ENCODE results near the gene LRRC56.

LRRC56 gene

DNA sequence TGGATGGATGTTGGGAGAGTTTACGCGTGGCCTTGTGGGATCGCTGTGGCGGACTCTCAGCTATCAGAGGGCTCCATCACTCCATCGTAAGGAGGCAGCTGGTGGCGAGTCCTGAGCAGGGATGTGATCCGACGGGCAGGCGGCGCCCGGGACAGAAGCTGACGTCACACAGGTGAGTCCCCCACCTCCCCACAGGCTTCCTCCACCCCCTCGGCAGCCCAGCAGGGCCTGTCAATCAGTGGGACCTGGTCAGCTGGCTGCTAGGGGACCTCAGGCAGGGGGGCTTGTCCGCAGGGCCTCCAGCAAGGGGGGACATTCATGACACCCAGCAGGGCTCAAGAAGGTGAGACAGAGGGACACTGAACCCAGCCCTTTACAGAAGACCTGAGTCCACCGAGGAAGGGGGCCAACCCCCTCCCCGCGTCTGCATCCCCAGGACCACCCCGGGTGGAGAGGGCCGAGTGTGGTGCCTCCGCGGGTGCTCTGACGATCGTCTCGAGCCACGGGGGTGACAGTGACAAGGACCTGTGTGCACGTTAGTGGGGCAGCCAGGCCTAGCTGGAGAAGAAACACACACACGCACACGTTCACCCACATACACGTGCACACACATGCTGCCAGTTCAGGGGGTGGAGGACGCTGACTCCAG lies 9.0 kb upstream of the LRRC56 start:
- FAIRE-seq: no peak

DNA sequence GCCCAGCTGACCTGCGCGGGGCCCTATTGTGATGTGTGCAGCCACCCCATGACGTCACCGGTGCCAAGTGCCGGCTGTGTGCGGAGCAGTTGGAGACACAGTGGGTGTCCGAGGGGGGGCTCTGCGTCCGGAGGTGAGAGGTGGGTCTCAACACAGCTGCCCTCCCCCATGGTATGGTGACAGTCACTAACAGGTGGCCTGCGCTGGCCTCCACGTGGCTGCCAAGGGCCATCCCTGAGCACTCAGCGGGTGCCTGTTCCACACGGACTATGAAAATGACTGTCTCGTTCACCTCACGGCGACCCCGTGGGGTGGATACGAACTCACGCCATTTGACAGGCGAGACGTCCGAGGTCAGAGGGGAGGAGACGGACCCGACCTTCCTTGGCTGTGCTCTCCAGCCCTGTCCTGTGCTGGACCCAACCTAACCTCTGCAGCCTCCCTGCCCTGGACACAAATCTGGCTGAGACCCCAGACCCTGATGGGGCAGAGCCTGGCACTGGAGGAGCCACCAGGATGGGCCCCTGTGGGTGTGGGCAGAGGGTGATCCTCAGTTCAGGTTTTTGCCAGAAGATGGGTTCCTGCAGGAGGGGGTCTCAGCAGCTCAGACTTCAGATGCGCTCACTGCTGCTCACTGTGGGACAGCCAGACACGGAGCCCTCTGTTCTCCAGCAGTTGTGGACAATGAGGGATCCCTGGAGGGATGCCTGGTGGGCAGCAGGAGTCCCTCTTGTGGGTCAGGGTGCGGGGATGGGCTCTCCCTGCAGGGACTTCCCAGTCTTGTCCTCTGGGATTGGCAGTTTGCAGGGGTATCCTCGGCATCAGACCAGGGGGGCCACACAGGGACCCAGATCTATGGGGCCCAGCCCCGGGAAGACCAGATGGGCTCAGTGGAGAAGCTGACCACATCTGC lies 8.3 kb upstream of the LRRC56 start:
- no peak for FAIRE-seq

DNA sequence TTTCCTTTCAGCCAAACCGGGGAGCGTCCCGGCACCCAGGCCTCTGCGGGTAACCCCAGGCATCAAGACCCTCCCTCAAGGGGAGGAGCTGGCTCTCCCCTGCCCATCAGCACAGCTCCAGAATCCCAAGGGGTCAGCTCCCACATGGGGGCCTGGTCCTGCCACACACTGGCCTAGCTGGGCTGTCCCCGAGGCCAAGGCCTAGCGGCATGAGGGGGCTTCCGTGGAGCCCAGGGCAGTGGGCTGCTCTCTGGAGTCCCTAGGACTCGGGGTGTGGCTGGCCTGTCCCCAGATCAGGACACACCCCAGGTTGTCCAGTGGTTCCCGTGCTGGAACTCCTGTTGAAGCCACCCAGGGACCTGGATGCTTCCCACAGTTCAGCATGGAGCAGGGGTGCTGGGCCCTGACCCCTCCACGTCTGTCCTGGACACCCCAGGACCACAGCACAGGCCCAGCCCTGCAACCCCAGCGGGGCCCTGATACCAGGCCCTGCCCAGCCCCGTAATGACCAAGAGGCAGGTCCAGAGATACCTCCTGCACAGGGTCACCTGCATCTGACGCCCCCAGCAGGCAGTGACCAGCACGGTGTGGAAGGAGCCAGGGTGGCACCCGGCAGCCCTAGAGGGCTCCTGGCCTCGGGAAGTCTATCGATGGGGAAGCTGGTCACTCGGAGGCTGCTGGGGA lies 7.5 kb upstream of the LRRC56 start:
- FAIRE-seq: no peak

DNA sequence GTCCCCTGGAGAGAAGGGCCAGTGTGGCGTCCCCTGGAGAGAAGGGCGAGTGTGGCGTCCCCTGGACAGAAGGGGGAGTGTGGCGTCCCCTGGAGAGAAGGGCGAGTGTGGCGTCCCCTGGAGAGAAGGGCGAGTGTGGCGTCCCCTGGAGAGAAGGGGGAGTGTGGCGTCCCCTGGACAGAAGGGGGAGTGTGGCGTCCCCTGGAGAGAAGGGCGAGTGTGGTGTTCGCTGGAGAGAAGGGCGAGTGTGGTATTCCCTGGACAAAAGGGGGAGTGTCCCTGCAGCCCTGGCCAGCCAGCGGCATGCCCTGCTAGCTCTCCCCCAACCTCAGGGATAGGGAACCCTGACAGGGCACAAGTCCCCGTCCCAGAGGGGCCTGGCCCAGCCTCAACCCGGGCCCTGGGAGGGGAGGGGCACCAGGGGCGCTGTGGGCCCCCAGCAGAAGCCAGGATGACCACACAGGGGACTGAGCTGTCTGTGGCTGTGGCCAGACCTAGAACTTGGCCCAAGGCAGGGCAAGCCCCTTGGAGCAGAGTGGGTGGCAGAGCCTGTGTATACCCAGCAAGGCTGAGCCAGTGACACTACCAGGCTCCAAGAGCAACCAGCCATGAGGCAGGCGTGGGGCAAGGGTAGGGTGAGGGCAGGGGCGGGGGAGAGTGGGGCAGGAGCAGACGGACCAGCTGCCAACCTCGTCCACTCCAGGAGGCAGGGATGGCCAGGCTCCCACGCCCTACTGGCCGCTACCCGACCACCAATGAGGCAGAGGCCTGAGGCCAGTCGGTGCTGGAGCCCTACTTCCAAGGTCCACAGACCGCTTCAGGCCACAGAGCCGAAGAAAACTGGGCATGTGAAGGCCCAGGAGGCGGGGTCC lies 6.1 kb upstream of the LRRC56 start:
- no peak for FAIRE-seq

DNA sequence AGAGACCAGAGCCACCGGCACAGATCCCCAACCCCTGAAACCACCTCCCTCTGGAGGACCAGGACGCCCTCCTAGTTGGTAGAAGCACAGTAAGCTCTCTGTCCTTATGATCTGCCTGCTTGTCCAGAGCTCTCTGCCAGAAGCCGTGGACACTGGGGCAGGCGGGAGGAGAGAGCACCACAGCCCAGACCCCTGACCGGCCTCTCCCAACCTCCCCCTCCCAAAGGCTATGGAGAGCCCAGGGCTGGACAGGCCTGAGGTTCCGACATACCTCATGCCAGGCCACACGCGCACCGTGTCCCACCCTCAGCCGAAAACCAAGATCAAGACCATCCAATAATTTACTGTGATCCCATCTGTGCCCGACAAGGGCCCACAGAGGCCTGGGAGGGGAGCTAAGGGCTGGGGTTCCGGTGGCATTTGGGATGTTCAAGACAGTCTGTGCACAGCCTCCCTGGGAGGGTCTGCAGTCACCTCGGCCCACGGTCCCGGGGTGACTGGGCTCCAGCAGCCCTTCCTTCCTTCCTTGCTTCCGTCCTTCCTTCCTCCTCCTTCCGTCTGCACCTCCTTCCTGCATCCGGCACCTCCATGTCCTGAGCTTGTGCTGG lies 5.3 kb upstream of the LRRC56 start:
- FAIRE-seq: no peak

DNA sequence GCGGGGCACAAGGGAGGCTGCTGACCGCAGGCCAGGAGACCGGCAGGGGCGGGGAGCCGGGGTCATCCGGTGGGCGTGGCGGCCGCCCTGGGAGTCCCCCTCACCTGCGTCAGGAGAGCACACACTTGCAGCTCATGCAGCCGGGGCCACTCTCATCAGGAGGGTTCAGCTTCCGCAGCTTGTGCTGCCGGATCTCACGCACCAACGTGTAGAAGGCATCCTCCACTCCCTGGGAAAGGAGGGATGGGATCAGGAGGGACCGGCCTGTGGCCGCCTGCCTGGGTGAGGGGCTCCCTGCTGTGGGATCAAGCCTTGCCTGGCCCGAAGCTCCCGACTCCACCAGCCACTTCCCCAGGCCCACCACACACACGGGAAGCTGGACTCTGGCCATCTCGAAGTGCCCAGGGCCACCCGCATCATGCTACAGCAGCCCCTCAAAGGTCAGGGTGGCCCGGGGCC lies 4.8 kb upstream of the LRRC56 start:
- no peak for FAIRE-seq

DNA sequence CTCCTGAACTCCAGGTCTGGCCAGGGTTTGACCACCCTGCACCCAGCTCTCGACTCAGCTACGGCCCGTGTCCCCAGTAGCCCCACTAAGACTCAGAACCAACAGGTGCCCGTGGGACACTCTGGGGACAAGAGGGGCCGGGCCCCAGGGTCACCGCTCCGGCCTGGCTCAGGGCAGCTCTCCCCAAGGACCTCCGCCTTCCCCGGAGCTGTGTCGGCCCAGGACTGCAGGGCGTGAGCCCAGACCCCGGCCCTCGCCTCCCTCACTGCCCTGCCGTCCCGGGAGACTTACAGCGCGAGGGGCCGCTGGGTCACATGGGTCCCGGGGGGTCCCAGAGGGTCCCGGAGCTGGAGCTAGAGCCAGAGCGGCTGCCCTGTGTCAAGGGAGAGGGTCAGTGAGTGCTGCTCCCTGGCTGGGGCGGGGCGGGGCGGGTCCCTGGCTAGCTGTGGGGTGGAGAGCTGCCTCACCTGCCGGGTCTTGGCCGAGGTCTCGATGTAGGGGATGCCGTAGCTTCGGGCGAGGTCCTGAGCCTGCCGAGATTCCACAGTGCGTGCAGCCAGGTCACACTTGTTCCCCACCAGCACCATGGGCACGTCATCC lies 4.2 kb upstream of the LRRC56 start:
- no peak for FAIRE-seq

DNA sequence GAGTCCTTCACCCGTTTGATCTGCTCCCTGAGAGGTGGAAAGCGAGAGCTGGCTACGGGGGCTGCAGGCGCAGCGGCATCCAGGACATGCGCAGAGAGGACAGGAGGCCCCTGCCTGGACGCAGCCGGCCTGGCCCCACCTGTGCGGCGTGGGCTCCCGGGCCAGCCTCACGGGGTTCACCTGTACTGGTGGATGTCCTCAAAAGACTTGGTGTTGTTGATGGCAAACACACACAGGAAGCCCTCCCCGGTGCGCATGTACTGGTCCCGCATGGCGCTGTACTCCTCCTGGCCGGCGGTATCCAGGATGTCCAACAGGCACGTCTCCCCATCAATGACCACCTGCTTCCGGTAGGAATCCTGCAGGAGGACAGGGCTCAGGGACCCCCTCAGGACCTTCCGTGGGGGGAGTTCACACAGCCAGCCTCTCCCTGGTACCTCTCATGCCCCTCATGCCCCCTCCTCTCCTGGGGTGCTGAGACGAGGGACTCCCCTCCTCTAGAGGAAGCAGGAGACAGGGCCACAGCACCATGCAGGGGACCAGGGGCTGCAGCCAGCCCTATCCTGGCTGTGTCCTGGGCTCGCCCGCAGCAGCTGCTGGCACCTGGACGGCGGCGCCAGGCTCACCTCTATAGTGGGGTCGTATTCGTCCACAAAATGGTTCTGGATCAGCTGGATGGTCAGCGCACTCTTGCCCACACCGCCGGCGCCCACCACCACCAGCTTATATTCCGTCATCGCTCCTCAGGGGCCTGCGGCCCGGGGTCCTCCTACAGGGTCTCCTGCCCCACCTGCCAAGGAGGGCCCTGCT lies 3.5 kb upstream of the LRRC56 start:
- FAIRE-seq: no peak

DNA sequence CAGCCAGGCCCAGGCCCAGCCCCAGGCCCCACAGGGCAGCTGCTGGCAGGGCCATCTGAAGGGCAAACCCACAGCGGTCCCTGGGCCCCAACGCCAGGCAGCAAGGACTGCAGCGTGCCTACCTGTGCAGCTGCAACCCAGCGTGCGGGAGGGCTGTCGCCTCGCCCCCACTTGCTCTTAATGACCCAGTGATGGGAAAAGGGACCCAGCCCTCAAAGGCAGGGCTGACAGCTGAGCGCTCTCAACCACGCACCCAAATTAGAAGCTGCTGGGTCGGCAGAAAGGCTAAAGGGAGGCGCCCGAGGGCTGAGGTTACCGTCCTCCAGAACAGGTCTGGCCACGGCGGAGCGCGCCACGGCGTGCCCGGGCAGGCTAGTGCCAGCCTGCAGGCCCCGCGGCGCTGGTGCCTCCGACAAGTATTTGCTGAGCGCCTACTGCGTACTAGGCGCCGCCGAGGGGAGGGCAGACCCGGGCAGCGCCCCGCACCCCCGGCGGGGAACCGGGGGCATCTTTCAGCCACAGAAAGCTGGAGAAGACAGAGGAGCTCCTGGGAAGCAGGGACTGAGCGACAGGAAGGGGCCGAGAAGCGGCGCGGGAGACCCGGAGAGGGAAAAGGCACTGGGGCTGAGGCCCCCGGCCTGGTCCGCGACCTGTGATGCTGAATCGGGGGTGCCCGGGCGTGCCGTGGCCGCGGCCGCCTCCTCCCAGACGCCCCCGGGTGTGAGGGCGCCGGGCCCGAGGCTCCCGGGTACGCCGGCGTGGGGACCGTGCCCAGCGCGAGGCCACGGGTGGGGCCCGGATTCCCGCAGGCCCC lies 2.7 kb upstream of the LRRC56 start:
- no peak for FAIRE-seq

DNA sequence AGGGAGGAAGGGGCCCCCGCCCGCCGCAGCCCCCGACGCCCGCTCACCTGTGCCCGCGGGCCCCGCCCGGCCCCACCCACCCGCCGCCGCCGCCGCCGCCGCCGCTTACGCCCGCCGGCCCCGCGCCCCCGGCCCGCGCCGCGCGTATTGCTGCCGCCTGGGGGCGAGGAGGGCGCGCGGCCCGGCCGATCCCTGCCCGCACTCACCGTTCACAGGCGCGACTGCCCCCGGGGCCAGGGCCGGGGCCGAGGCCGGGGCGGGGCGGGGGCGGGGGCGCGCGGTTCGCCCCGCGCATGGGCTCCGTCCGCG lies 2.2 kb upstream of the LRRC56 start:
- no peak for FAIRE-seq

DNA sequence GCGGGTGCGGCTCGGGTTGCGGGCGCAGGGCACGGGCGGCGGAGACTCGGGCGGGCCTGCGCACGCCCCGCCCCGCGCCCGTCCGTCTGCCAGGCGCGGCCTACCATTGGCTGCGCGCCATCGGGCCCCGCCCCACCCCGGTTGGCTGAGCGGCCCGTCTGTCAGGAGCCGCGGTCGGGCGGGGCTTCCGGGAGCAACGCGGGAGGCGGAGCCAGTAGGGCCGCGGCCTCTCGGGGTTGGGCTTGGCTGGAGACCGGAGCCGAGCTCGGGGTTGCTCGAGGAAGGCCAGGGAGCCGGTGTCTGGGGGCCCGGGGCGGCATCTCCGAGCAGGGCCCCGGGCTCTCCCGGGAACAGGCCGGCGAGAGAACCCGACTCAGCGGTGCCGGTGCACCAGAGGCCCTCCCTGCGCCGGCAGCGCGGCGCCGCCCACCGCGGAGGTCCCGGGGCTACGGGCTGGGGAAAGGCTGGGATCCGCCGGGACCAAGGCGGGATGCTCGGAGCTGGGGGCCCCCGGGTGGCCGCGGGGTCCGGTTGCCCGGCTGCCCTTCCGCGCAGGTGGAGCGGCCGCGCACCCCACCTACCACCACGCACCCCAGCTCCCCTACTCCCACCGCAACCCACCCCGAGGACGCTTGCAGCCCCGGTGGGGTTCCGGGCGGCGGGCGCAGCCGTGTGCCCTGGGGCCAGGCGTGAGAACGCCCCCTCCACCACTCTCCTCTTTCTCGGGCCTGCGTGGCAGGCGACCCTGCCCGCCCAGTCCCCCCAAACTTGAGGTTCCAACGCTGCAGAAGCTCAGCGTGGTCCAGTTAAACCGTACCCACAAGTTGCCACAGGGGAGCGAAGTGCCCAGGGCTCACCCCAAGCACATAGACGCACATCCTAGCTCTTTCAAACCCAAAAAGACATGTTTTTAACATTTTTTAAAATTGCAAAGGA lies 1.5 kb upstream of the LRRC56 start, which contains the start of gene HRAS:
TSS of gene HRAS (minus strand) at position 58 of the 936 bp plus-strand sequence.
- FAIRE-seq: no peak

DNA sequence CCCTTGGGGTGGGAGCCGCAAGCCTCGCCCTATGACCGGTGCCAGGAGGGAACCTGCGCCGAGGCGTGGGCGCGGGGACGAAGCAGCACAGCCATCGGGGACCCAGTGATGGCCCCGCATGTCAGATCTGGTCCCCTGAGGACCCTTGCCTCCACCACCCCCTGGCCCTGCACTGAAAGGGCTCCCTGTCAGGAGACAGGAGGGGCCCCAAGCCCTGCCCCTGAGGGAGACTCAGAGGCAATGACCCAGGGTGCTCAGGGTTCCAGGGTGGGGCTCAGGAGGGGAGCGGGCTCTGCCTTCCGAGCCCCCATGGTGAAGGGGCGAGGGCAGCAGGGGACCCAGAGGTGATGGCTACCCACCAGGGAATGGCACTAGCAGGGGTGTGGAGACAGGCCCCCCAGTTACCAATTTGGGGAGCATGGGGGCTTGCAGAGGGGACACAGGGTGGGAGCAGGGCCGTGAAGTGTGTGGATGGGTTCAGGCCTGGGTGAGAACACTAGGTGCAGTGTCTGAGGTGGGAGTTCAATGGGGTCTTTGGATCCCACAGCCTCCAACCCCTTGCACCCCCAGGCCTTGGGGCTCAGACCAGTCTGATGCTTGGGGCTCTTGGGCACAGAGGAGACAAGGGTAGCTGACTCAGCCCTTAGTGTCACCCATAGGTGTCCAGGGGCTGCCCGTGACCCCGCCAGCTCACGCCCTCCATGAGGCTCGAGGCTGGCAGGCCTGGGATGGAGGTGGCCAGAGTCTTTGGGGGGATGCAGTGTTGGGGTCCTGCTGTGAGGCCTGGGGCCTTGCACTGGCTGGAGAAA lies 499 bp downstream of the LRRC56 start:
- no peak for FAIRE-seq

DNA sequence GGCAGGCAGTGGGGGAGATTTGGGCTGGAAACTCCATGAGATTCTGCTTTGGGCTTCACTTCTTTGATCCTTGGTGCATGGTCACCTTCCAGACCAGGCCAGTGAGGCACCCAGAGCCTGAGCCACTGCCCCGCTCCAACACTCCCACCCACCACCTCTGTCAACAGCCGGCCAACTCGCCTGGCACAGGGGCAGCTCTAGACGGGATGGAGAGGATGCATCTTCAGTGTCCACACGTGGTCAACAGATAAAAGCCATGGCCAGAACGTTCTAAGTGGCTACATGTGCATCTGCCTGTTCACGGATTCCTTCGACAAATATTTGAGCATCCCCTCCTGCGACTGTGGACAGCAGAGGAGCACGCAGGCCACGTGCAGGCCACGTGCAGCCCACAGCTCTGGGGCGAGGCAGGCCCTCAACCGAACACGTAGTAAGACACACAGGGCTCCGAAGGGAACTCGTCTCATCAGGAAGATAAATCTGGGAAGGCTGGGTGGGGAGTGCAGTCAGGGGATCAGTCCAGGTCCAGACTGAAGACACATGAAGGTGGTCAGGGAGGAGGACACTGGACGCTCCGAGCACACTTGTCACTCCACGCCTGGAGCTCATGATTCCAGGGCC lies 1.2 kb downstream of the LRRC56 start:
- no peak for FAIRE-seq

DNA sequence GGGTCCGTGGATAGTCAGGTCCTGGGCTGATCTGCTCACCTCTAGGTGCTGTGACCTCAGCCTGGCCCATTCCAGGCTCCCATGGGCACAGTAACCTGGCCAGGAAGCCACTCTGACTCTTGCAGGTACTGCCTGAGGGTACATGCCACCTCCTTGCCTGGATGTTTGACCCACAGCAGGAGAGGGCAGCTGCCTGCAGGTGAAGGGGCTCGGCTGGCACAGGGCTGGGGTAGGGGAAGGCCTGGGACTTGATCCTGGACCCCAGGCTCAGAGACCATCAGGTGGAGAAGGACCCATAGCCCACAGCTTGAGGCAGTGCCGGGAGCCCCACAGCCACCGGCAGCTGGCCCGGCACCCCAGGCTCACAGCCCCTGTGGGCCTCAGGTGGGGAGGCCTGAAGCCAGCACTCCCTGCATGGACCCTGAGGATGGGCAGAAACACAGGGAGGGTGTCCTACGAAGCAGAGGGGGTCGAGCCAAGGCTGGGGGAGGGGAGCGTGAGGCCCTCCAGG lies 2.7 kb downstream of the LRRC56 start:
- FAIRE-seq: no peak

DNA sequence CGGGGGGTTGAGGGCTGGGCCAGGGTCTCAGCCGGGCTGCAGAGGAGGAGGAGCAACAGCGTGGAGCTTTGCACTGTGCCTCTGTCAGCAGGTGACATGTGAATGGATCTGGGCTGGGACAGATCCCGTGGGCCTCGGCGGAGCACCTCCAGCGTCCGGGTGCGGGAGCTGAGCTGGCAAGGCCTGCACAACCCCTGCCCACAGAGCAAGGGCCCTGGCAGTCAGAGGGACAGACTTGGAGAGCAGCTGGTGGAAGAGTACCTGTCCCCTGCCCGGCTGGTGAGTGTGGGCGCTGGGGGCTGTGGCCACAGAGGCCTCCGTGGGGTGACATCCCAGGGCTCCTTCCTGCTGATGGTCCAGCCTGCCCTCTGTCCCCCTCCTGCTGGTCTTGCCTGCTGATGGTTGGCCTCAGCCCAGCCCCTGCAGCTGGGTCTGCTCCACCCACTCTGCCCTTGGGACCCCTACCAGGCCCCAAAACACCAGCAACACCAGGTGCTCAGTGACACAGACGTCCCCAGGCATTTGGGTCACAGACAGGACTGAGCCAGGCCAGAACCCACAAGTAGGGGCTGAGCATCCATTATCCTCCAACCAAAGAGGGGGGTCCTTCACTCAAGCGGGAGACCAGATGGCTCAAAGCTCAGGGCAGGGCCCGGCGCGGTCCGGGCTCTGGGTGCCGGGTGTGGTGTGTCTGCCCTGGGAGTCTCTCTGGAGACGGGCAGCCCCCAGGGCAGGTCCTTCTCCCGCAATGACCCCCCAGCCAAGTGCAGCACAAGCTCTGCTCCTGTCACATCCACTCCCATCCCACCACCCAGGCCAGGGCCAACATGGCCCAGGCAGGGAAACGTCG lies 3.5 kb downstream of the LRRC56 start:
- no peak for FAIRE-seq

DNA sequence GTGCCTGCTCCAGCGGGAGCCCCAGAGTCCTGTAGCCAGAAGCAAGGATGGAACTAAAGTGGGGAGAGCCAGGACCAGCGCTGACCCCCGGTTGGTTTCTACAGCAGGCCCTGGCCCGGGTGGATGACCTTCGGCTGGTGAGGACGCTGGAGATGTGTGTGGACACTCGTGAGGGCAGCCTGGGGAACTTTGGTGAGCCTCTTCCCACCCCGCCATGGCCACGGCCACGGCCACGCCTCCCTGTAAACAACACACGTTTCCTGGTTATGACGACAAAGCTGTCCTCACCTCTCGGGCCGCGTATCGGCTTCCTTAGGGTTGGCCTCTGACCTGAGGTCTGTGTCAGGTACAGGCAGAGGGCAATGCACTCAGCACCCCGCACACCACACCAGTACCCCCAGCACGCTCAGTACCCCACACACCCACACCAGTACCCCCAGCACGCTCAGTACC lies 4.1 kb downstream of the LRRC56 start:
- no peak for FAIRE-seq
